GM18907 (cell line): ENCODE data around the gene CELSR1.

Source experiments
- ATAC-seq: cut with Tn5 transposase; IDR thresholded peaks from one replicate; pipeline ENCODE4 v1.9.1; 2021; ENCODE audit warnings: mild to moderate bottlenecking, moderate library complexity; ENCODE audit not compliant: unreplicated experiment

Gene CELSR1

DNA sequence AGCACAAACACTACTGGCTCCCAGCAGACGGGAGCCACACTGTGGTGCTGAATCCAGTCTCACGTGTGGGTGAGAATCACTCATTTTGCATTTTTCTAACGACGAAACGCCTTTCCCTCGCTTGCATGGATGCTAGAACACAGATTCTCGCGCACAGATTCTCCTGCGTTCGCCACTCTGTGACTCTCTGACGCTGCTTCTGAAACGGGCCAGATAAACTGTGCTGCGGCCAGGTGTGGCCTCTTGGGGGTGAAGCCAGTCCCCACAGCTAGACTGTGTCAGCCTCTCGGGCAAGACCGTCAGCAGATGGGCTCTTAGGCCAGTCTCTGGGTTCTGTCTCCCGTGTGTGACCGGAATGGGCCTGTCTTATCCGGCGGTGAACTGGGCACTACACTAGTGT is 157.4 kb downstream of the CELSR1 start:
- no peak for ATAC-seq

DNA sequence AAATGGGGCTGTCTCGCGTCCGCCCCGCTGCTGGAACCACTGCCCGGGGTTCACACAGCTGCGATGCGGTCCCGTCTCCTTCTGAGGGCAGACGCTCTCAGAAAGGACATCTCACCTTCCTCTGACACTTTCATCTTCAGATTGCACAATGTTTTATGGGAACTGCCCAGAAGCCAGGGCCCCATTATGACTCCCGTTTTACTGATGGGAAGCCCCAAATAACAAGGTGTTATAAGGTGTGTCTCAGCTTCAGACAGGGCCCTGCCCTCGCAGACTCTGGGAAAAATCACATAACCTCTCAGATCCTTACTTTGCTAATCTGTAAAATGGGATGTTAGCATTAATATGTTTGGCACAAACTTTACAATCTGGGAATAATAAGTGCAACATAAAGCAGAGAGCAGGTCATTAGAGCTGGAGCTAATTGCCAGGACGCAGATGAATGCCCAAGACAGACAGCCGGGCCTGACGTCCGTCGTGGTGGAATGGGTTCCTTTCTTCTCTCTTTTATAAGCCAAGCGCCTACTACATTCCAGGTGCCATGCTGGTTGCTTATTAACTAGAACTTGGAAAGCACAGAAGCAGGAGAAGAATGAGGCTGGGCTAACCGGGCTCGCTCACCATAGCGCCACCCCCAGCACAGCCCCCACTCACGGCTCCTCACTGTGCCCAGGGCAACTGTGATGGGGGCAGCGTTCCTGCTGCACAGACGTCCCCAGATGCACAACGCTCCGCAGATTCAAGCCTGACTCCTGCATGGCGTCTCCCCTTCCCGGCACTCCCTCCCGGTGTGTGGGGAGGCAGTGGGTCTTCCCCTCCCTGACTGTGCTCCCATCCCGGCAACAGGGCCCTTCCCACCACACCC is 158.1 kb downstream of the CELSR1 start:
- ATAC-seq, result no peak

DNA sequence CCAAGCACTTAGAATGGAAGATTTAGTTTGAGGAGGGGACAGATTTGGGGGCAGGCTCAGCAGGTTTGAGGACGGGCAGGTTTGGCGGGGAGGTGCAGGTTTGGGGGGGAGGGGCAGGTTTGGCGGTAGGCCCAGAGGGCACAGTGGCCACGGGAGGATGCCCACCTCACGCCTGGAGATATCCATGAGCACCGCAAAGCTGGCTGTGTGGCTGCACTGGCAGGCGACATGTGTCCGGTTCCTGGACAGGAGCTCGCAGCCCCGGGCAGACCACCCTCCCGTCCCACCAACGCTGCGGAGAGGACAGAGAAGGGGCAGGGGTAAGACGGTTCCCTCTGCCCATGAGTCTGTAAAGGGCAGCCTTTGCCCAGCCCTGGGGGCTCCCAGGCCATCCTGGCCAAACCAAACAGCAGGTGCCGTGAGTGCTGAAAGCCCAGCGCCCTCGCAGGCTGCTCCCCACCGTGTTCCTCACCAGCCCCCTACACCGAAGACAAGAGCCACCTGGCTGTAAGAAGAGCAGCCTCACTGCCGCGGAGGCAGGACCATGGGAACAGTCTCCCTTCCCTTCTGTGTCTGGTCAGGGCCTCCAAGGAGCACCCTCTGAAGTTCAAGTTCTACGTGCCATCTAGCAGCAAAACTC is 158.9 kb downstream of the CELSR1 start:
- ATAC-seq, result no peak

DNA sequence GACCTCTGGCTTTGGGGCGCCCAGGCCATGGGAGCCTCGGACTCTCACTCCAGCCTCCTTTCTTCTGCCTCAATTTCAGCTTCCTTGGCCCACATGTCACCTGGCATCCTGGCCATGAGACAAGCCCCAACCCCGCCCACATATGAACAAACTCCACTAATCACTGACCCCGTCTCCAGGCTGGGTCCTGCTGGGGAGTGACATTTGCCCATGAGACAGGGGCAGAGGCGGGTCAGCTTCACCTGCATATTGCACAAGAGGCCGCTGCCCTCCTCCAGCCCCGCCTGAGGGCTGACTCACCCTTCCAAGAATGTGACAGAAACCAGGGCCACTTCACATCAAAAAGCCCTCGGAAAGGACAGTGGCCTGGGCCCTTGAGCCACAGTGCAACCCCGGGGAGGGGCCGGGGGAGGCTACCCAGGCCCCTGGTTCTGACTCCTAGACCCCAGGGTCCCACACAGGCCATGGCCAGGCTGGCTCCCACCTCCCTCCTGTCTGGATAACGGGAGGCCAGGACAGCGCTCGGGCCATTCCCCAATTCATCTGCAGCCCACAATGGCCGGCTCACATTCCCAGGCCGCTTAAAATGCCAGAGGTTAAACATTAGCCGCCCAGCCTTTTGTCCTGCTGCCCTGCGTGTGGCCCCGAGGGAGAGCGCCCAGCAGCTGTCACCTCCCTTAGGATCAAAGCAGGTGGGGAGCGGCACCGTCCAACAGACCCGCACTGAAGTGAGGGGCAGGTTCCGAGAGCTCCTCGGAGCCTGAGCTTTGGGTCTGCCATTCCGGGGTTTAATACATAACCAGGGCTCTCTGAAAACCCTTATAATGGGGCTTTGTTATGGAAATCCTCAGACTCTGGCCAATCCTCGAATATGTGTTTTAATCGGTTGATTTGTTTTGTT is 159.6 kb downstream of the CELSR1 start:
- ATAC-seq, result no peak

DNA sequence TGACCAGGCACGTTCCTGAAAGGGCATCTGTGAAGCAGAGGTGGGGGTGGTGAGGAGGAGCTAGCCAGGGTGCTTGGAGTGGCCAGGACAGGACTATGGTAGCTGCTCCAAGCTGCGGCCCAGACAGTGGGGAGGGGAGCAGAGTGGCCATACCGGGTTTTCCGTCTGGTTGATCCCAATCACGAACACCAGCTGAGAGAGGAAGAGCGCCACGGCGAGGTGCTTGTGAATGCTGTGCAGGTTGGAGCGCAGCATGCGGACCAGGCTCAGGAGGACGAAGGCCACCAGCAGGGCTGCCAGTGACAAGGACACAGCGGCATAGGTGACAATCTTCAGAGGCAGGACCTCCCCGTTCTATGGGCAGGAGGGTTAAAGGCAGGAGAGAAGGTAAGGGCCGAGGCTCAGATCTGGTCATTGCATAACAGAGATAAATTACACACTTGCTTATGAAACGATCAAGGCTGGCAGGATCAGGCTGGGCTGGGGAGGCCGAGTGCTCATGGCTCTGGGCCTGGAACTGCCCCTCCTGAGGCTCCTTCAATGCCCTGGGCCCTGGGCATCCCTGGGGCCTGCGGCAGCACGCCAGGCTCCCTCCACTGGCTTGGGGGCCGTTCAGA is 160.4 kb downstream of the CELSR1 start:
- no peak for ATAC-seq

DNA sequence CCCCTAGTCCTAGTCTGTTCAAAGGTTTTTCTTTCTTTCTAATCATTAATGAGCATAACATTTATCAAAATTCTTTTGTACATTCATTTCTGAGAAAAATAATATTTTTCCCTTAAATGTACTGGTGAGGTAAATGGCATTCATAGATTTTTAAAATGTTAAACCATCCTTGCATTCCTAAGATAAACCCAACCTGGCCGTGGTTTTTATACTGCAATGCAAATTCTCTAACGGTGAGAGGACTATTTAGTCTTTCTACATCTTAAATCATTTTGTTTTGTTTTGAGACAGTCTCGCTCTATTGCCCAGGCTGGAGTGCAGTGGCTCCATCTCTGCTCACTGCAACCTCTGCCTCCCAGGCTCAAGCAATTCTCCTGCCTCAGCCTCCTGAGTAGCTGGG is 161.3 kb downstream of the CELSR1 start:
- ATAC-seq, result no peak

DNA sequence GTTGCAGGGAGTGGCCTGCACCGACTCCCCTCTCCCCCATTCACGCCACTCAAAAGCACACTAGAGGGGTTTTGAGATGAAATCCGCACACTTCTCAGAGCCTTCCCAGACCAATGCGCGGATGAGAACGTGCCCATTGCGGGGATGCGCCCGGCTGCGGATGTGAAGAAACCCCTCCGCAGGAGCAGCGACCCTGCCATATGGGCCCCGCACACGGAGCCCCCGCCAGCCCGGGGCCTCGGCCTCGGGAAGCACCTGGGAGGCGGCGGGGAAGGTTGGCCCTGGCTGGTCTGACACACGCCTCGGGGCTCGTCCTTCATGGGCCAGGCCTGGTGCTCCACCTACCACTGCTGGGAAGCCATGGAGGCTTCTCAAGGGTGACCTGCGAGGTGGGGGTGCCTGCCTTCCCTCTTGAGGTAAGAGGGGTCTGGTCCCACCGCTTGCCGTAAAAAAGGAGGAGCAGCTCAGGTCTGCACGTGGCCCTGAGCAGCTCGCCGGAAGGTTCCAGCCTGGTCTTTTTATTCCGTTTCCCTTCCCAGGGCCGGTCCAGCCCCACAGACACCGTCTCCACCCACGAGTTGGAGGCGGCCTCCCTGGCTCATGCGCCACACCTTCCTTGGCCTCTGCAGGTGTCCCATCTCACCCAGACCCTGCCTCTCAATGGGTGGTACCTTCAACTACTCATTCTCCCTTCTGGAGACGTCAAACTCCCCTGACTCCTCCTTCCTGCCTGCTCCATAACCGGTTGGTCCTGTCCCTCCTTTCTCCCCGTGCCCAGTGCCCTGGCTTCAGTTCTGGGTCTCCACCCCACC is 162.6 kb downstream of the CELSR1 start:
- ATAC-seq, result no peak

DNA sequence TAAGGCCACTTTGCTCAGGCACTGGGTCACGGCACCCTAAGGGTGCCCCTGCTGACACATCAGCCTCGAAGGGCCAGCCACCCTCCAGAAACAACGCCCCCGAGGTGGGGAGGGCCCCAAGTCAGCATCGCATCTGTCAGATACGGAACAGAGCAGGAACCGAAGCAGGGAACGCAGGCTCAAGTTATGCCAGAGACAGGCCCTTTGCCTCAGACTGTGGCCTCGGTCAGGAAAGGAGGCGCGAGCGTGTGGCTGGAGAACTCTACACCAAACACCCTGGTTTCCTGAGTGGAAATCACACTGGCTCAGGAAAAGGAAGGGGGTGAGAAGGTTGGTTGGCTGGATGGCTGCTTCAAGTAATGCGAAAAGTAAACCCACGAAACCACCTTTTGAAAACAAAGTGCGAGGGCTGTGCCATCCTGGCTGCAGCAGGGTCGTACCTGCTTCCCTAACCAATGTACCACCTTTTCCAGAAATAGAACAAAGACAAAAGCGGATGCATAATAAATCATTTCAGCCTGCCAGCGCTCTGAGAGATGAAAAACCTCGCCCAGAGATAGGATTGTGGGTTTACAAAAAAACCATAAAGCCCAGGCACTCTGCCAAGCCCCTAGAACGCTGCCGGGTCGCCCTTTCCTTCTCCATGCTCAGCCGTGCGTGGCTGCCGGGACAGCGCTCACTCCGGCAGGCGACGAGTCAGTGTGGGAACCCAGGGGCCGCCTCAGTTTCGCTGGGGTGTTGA is 163.3 kb downstream of the CELSR1 start:
- no peak for ATAC-seq

DNA sequence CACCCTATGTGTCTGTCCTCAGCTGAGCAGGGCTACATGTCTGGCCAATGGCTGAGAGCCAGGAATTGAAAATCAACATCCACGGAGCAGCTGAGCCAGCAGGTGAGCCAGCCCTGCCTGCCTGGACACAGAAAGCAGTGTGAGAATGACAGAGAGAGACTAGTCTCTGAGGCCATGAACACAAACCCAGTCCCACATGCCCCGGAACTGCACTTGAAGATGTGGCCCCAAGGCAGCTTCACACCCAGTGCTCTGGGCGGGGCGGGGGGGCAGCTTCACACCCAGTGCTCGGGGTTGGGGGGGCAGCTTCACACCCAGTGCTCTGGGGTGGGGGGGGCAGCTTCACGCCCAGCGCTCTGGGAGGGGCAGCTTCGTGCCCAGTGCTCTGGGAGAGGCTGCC is 164.3 kb downstream of the CELSR1 start:
- no peak for ATAC-seq

DNA sequence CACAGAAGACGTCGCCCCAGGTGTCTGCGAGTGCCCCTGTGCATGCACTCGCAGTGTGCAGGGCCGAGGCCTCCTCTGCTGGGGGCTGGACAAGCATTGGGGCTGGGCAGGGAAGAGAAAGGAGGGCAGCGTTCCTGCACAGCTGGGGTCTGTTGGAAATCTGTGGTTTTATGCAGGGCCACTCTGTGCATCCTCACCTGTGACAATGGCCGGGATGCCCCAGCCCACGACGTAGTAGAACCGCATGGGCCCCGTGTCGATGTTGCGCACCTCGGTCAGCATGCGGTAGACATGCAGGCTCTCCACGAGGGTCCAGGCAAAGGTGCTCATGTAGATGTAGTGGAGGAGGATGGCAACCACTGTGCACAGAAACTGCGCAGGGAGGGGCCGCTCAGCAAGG is 164.7 kb downstream of the CELSR1 start:
- ATAC-seq, result no peak

DNA sequence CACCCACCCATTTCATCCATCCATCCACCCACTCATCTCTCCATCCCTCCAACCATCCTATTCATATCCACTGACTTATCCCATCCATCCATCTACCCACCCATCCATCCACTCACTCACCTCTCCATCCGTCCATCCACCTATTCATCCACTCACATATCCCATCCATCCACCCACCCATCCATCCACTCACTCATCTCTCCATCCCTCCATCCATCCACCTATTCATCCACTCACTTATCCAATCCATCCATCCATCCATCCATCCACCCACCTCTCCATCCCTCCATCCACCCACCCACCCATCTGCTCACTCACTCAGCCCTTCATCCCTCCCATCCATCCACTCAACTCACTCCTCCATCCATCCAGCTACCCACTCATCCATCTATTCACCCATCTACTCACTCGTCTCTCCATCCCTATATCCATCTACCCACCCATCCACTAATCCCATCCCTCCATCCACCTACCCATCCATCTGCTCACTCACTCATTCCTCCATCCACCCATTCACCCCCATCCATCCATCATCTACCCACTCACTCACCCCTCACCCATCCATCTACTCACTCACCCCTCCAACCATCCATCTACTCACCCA is 165.7 kb downstream of the CELSR1 start:
- ATAC-seq, result no peak

DNA sequence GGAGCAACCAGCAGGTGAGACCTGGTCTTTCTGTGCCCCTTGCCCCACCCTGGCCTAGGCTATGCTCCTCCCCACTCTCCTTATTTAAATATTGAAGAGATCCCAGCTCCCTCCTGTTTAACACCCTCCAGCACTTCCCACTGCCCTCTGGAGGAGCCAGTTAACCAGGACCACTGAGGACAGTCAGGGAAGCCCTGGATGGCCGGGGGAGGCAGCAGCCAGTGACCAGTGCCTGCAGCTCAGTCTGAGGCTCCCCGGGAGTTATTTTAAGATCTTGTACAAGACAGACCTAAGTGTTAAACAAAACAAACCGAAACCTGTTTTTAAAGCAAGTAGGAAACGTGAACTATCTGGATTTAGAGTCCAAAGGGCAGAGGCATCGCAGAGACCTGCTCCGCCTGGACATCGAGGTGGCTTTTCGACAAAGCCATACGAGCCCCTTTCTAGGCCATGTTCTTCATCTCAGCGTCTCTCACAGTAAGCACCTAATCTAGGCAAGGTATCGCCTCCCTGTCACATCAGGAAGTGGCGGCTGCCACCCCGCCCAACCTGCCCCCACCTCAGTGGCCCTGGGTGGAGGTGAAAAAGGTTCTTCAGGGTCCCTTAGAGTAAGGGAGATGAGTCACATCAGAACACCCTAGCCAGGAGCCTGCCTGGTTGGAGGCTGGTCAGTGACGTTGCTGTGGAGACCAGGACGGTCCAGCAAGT is 166.7 kb downstream of the CELSR1 start:
- ATAC-seq, result no peak

DNA sequence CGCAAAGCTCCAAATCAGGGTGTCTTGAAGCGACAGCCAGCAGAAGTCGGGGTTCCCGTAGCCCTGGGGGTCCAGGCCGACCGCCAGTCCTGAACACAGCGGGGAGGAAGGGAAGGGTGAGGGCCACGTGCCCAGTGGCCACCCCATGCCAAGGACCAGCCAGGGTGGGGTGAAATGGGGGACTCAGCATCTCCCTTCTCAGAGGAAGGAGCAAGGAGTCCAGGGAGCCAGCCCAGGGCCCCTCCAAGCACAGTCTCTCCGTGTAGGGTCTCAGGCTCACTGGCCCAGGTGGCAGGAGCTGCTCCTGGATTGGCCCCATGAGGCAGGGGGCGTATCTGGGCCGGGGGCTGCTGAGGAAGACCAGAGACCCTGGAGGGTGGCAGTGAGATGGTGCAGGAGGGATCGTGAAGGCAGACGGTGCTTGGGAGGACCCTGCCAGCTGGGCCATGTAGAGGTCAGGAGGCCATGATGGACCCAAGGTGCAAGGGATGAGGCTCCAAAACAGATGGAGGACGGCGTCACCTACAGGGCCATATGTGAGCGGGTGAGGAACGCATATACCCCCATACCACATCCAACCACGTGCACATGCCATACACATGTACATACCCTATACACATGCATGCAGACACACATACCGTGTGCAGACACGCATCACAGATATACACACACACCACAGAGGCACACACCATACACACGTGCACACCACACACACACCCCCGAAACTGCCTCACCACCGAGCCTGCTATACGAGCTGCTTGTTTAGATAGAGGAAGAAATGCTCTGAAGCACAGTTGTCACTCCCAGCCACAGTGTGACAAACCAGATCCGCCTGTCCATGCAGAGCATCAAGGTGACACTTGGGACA is 167.5 kb downstream of the CELSR1 start:
- ATAC-seq, result no peak

DNA sequence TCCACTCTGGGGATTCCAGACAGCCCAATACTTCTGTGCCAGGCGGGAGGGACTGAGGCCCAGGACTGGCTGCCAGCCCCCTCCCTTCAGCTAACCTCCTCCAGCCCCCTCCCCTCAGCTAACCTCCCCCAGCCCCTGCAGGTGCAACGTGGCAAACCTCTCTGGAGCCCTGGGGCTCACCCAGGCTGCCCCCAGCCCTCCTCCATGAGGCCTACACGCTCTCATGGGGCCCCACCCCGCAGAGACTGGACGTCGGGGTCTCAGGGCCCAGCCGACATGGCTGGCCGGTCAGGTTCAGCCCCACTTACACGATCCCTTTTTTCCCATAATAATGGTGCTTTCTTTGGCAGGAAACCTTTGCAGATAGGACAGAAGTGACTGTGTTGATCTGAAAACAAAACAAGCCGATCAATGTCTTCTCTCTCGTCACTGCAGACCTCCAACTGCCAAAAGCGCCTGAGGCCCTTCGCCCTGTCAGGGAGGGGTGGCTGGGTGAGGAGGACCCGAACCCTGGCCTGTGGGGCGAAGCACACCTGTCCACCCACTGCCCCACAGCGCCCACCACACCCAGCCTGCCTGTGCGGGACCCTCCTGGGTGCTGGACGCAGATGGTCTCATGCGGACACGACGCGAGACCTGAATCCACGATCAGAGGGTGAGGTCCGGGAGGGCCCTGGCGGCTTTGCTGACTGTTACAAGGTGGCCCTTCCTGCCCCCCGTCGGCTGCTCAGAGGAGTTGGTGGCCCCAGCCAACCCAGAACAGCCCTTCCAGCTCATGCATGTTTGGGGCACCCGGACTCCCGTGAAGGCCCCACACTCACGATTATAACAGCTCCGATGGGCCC is 168.3 kb downstream of the CELSR1 start:
- ATAC-seq, result no peak

DNA sequence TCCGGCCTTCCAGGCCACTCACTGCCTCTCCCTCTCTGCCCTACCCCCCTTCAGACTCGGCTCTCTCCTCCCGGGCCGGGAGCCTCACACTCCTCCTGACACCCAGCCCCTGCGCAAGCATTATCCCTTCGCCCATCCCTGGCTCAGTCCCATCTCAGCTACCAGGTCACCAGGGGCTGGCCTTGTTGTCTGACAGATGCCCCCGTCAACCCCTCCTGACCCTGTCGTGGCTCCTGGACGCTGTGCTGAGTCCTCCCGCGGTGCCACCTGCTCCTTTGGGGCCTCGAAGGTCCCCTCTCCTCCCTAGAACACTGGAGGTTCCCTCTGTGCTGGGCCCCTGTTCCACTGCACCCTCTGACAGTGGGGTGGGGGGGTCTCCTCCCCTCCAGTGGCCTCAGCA is 169.0 kb downstream of the CELSR1 start:
- ATAC-seq, result no peak

DNA sequence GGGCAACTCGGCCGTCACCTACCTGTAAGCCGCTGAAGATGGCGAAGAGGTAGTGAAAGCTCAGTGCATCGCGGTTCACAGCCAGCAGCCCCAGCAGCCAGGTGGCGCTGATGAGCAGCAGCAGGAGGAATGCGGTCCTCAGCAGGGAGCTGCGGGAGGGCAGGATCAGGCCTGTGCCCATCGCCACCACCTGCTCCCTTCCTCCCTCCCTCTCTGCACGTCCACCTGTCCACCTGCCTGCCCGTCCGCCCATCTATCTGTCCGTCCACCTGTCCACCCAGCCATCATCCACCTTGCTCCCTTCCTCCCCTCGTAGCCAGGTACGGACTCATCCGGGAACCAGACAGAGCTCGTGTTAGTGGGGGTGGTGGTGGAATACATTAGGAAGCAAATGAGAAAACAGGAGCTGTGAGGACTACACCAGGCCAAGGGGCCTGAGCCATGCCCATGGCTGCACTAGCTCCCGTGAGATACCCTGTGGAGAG is 169.7 kb downstream of the CELSR1 start:
- no peak for ATAC-seq
